ENCODE data around the gene RPL36AL.

RPL36AL gene

DNA sequence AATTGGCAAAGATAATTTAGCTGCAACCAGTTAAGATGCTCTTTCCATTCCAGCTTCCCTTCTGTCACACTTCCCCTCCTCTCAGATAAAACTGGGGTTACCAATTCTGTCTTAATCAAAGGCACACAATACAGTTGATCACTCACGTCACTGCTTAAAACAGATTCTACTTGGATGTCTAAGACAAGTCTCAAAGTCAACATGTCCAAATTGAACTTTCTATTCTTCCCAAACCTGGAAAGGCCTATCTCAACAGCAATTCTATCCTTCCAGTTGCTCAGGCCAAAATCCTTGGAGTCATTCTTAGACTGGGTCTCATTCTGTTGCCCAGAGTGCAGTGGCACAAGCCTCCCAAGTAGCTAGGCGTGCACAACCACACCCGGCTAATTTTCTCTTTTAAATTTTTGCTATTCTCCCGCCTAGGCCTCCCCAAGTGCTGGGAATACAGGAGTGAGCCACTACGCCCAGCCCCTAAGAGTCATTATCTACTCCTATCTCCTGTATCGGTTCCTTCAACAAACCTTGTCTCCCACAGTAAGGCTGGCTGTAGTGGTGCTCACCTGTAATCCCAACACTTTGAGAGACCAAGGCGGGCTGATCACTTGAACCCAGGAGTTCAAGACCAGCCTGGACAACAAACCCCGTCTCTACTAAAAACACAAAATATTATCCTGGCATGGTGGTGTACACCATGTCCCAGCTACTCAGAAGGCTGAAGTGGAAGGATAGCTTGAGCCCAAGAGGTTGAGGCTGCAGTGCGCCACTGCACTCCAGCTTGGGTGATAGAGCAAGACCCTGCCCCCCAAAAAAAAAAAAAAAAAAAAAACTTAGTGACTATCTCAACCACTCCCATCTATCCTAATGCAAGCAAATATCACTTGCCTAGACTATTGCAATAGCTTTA lies 39.0 kb downstream of the RPL36AL start:
- DNase-seq: no peak

GRCh38 chr14:49579841-49580240 lies 40.6 kb downstream of the RPL36AL start:
- DNase-seq: no peak

GRCh38 chr14:49578141-49578540 lies 42.3 kb downstream of the RPL36AL start:
- DNase-seq: no peak

DNA sequence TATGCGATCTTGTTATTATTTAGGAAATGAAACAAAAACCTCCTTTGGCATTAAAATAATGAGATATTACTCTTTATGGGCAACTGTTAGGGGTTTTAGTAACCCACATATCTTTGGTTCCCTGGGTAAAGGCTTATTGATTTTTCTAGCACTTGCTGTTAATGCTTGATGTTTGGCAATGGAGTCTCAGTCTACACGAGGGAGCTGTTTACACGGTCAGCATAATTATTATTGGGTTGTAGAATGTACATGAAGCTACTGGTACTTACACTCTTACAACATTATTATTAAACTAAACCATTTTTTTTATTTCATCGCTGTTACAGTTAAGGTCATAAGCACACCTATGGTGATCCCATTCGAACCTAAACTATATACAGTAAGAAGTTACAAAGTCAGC lies 46.4 kb downstream of the RPL36AL start:
- no peak for DNase-seq

DNA sequence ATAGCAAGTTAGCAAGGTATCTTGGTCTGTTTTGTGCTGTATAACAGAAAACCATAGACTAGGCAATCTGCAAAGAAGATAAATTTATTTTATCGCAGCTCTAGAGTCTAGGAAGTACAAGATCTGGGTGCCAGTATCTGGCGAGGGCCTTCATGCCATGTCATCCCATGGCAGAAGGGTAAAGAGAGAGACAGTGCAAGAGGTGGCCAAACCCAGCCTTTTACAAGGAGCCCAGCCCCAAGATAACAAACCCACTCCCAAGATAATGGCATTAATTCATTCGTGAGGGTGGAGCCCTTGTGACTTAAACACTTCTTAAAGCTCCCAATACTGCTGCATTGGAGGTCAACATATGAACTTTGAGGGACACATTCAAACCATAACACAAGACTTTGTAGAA lies 51.1 kb downstream of the RPL36AL start:
- no peak for DNase-seq

Data from hypothalamus (tissue), 51 donors.